HPDE6-E6E7 (cell line): ENCODE data around the gene ARHGEF35.
"Not testable (repeated sequence)": the region's sequence is repeated elsewhere in the genome, so short reads cannot be mapped to it uniquely, and the experiment has no call there.

Experiments used
- DNase-seq: peaks from one replicate; pipeline ENCODE4 v3.0.0; 2011; ENCODE audit warnings: missing footprints; ENCODE audit errors: extremely low spot score

The ARHGEF35 gene

DNA sequence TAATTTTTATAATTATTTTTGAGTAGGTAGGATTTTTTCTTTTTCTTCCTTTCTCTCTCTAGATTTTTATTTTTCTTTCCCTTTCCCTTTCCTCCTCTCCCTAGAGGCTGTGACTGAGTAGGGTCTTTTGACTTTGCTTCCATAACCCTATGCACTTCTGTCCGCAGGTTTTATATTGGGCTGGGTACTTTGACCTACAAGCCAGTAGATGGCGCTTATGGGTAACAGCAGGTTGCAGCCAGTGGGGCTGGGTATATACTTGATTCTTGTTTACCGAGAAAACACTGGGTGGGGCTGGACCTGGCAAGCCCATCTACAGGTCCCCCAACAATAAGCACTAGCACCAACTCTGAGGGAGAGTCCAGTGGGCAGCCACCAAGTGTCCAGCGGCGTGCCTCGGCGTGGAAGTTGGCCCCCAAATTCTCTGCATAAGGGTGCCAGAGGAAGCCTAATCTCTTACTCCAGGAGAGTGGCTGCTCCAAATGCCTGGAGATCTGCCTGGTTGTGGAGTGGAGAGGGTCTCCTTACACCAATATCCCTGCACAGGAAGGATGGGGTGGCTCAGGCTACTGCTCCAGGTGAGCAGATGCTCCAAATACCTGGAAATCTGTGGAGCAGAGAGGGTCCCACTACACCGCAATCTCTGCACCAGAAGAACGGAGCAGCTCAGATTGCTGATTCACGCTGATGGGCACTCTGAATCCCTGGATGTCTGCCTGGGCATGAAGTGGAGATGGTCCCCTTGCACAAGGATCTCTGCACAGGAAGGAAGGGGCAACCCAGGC is 17.1 kb downstream of the ARHGEF35 start:
- DNase-seq = not testable (repeated sequence)

DNA sequence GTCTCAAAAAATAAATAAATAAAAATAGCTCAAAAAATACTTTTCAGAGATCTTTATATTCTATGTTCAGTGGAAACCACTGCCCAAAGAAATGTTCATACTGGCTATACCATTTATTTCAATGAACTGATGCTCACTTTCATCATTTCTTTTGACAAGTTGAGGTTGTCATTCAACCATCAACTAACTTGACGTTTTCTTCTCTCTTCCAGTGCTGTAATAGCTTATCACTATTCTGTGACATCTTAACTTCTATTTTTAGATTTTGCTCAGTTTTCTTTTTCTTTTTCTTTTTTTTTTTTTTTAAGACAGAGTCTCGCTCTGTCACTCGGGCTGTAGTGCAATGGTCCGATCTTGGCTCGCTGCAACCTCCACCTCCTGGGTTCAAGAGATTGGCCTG is 21.0 kb downstream of the ARHGEF35 start:
- DNase-seq = no peak

DNA sequence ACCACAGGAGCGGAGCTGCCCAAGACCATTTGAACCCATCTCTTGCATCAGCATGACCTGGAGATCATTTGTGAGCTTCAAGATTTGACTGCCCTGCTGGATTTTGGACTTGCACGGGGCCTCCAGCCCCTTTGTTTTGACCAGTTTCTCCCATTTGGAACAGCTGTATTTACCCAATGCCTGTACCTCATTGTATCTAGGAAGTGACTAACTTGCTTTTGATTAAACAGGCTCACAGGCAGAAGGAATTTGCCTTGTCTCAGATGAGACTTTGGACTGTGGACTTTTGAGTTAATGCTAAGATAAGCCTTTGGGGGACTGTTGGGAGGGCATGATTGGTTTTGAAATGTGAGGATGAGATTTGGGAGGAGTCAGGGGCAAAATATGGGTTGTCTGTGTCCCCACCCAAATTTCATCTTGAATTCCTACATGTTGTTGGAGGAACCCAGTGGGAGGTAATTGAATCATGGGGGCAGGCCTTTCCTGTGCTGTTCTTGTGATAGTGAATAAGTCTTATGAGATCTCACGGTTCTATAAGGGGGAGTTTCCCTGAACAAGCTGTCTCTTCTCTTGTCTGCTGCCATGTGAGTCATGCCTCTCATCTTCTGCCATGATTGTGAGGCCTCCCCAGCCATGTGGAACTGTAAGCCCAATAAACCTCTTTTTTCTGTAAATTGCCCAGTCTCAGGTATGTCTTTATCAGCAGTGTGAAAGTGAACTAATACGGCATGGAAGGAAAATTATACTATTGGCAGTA is 23.9 kb downstream of the ARHGEF35 start:
- DNase-seq = not testable (repeated sequence)

DNA sequence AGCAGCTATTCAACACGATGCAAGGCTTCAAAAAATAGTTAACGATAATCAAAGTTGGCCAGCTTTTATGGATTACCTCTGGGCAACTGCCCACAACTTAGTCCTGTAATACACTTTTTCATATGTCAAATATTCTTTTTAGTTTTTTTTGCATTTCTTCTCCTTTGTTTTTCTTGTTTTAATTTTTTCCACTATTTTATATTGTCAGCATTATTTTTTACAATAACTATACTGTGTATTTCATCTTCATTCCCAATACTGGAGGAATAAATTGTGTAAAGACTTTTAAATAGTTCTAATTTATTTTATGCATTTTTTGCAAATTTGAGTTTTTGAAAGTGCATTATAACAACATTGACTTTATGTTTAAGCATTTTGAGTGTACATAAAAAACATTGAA is 30.8 kb downstream of the ARHGEF35 start:
- no peak for DNase-seq

DNA sequence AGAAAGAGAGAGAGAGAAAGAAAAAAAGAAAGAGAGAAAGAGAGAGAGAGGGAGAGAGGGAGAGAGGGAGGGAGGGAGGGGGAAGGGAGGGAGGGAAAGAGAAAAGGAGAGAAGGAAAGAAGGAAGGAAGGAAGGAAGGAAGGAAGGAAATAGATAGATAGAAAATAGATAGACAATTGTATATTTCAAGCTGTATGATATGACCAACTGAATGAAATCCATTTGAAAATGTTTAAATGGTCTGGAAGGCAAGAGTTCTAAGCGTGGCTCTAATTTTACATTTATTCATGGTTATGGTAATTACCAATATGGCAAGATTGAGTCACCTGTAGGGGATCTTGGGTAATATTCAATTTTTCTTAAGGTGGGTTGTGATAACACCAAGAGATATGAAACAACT is 36.8 kb downstream of the ARHGEF35 start:
- DNase-seq = no peak

DNA sequence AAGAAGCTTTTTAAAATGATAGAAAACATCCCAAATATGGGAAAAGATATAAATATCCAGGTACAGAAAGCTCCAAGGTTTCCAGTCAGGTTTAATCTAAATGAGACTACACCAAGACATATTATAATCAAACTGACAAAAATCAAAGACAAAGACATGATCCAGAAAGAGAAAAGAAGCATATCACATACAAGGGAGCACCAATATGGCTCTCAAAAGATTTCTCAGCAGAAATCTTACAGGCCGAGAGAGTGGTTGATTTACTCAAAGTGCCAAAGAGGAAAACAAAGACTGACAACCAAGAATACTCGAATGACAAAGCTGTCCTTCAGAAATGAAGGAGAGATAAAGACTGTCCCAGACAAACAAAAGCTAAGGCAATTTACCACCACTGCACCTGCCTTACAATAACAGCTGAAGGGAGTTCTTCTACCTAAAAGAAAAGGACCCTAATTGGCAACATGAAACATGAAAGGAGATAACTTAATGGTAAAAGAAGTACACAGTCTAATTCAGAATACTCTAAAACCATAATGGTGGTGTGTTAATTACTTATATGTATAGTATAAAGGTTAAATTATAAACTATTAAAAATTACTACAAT is 47.3 kb downstream of the ARHGEF35 start:
- DNase-seq = no peak

DNA sequence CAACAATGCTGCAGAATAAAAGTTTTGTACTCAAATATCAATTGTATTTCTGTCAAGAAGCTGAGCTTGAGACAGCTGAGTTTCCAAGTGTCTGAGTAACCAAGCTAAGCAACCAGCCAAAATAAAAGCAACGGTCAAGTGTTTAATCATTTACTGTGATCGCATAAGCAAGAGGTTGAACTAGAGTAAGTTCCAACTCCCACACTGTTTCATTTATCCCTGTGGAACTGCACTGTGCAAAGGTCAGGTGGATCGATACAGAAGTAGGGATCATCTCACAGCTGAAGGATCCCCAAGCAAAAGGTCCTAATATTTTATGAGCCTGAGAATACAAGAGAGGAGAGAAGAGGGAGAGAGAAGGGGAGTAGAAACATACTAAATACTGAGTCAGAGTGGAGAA is 51.2 kb downstream of the ARHGEF35 start:
- no peak for DNase-seq

DNA sequence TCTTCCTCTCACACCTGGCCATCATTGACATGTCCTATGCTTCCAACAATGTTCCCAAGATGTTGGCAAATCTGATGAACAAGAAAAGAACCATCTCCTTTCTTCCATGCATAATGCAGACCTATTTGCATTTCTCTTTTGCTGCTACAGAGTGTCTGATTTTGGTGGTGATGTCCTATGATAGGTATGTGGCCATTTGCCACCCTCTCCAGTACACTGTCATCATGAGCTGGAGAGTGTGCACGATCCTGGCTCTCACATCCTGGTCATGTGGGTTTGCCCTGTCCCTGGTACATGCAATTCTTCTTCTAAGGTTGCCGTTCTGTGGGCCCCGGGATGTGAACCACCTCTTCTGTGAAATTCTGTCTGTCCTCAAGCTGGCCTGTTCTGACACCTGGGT is 53.4 kb downstream of the ARHGEF35 start:
- DNase-seq = no peak

DNA sequence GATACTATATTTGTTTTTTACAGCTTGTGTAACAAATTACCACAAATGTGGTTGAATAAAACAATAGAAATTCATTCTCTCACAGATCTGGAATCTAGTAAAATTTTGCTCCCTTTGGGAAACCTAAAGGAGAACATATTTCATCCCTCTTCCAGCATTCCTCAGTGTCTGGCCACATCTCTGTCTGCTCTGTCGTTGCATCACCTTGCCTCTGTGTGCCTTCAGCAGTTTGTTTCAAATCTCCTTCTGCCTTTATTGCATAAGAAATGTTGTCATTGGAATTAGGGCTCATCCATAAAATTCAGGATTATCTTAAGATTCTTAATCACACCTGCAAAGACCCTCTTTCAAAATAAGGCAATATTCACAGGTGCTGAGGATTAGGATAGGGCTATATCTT is 58.1 kb downstream of the ARHGEF35 start:
- DNase-seq = no peak
